IPS-18c (cell line): ENCODE measurements around the gene PPIP5K2.
"Not testable (repeated sequence)": the region's sequence is repeated elsewhere in the genome, so short reads cannot be mapped to it uniquely, and the experiment has no call there.

Experiments
- H3K4me3 ChIP-seq: 2 replicates; pipeline ENCODE4 v1.7.0; 2013; ENCODE audit warnings: low read depth, mild to moderate bottlenecking, low read length, moderate library complexity; ENCODE audit not compliant: insufficient read depth
- H3K9me3 ChIP-seq: one replicate; pipeline ENCODE4 v1.6.1; 2013; ENCODE audit warnings: mild to moderate bottlenecking, low read length, moderate library complexity; ENCODE audit not compliant: control insufficient read depth, insufficient read depth

The PPIP5K2 gene

DNA sequence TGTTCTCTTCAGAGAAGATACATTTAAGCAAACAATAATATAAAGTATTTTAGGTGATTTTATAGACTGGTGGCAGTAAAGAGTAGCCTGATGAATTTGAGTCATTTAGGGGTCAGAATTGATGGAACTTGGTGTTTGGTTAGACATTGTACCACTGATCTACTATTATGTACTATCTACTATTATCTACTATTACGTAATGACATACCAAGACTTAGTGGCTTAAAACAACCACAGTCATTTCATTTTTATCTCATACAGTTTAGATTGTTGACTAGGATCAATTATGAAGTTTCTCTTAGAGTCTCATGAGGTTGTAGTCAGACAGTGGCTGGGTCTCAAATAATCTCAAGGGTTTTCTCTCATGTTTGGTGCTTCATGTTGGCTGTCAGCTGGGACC lies 54.0 kb downstream of the PPIP5K2 start:
- Histone ChIP-seq H3K4me3 (no peak overlapping the region), H3K9me3 (no peaks in the 10 kb centered on the region)

- Histone ChIP-seq H3K9me3 (no peaks in the 10 kb centered on the region), H3K4me3 (no peak overlapping the region)
These were observed 57.4 kb downstream of the PPIP5K2 start for GRCh38 chr5:103177543-103177942.

- Histone ChIP-seq H3K4me3 (no peak overlapping the region), H3K9me3 (no peaks in the 10 kb centered on the region)
These were observed 58.1 kb downstream of the PPIP5K2 start for GRCh38 chr5:103178167-103178566.

- Histone ChIP-seq H3K9me3 (no peaks in the 10 kb centered on the region), H3K4me3 (no peak overlapping the region)
These were observed 66.1 kb downstream of the PPIP5K2 start for GRCh38 chr5:103186152-103186551.

GRCh38 chr5:103188436-103188835 lies 68.3 kb downstream of the PPIP5K2 start:
- Histone ChIP-seq H3K4me3 (no peak overlapping the region), H3K9me3 (no peaks in the 10 kb centered on the region)

DNA sequence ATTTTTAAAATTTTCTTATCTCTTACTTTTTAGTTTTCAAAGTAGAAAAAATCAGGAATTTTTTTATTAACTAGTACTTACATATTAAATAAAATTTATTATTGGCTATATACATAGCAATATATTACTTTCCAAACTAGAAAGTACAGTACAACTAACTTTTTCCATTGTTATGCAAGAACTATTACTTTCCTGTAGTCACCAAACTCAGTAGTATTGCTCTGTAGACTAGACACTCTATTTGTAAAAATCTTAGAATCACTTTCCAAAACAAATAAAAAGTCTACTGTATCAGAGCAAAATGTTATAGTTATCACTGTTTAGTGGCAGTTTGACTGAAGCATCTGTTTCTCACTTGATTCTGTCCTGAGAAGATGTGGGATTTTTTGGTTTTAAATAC lies 83.1 kb downstream of the PPIP5K2 start:
- Histone ChIP-seq H3K4me3 (no peak overlapping the region), H3K9me3 (no peaks in the 10 kb centered on the region)

DNA sequence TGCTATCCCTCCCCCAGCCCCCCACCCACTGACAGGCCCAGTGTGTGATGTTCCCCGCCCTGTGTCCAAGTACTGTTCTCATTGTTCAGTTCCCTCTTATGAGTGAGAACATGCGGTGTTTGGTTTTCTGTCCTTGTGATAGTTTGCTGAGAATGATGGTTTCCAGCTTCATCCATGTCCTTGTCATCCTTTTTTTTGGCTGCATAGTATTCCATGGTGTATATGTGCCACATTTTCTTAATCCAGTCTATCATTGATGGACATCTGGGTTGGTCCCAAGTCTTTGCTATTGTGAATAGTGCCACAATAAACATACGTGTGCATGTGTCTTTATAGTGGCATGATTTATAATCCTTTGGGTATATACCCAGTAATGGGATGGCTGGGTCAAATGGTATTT lies 84.9 kb downstream of the PPIP5K2 start:
- H3K9me3 ChIP-seq = not testable (repeated sequence)

DNA sequence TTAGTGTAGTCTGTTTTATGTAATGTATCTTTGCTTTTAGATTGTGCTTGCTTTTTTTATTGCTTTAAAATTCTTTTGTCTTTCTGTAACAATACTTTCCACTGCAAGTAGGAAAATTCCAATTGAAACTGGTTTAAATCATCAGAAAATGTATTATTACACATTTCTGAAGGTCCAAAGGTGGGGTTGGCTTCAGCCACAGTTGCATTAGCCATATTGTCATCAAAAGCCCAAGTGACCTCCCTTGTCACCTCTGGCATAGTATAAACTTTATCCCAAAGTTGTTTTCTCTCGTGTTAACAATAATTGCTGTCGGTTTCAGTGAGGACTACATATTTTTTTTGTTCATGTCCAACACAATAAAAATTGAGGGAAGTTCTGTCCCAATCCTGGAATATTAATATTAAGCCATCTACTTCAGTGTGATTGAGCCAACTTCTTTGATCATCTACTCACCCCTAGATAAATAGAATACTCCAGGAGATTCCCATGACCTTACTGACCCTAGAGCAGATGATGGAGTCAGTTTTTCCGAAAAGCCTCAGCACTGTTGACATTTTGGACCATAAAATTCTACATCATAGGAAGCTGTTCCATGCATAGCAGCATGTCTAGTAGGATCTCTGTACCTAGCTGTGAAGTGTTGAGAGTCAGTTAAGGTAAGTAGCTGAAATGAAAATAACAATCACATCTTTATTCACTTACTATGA lies 86.0 kb downstream of the PPIP5K2 start:
- H3K4me3 ChIP-seq = no peak overlapping the region
- no peaks in the 10 kb centered on the region for H3K9me3 ChIP-seq

More for the DNA sequence above, 84.9 kb downstream of the PPIP5K2 start:
- H3K4me3 ChIP-seq = not testable (repeated sequence)

DNA sequence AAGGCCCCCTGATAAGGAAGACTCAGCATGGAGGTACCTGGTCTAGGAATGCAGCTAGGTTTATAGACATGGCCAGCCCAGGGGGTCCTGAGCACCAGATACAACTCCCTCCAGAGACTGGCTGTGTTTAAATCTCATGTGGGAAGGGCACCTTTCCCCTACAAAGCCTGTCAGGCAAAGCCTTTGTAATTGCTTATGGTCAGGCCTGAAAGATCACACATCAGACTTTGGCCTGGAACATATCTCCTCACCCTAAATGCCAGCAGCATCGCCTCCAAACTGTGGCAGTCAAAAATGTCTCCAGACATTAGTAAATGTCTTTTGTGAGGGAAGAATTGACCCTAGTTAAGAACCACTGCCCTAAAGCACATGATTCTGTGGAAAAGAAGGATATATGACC lies 86.9 kb downstream of the PPIP5K2 start:
- no peak overlapping the region for H3K4me3 ChIP-seq

DNA sequence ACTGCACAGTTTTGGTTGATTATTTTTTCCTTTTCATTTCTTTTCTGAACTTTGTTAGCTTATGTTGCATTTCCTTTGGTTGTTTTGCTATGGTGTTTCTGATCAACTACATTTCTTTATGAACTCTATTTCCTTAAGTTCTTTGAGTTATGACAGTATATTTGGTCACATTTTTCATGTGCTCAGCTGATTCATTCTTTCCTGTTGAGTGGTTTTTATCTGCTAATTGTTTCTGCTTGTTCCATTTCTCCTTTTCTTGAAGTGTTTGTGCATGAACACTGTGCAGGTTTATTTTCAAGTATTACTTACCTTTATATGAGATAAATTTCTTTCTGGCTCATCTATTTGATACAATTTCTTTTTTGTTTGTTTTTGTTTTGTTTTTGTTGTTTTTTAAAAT lies 87.6 kb downstream of the PPIP5K2 start:
- no peaks in the 10 kb centered on the region for H3K9me3 ChIP-seq
- H3K4me3 ChIP-seq = no peak overlapping the region

More for the DNA sequence above, 86.9 kb downstream of the PPIP5K2 start:
- no peaks in the 10 kb centered on the region for H3K9me3 ChIP-seq

GRCh38 chr5:103208460-103208859 lies 88.4 kb downstream of the PPIP5K2 start:
- H3K4me3 ChIP-seq = no peak overlapping the region
- H3K9me3 ChIP-seq = no peaks in the 10 kb centered on the region

GRCh38 chr5:103209065-103209464 lies 89.0 kb downstream of the PPIP5K2 start:
- Histone ChIP-seq H3K9me3 (no peaks in the 10 kb centered on the region), H3K4me3 (no peak overlapping the region)

GRCh38 chr5:103210952-103211351 lies 90.9 kb downstream of the PPIP5K2 start:
- no peak overlapping the region for H3K4me3 ChIP-seq
- no peaks in the 10 kb centered on the region for H3K9me3 ChIP-seq

DNA sequence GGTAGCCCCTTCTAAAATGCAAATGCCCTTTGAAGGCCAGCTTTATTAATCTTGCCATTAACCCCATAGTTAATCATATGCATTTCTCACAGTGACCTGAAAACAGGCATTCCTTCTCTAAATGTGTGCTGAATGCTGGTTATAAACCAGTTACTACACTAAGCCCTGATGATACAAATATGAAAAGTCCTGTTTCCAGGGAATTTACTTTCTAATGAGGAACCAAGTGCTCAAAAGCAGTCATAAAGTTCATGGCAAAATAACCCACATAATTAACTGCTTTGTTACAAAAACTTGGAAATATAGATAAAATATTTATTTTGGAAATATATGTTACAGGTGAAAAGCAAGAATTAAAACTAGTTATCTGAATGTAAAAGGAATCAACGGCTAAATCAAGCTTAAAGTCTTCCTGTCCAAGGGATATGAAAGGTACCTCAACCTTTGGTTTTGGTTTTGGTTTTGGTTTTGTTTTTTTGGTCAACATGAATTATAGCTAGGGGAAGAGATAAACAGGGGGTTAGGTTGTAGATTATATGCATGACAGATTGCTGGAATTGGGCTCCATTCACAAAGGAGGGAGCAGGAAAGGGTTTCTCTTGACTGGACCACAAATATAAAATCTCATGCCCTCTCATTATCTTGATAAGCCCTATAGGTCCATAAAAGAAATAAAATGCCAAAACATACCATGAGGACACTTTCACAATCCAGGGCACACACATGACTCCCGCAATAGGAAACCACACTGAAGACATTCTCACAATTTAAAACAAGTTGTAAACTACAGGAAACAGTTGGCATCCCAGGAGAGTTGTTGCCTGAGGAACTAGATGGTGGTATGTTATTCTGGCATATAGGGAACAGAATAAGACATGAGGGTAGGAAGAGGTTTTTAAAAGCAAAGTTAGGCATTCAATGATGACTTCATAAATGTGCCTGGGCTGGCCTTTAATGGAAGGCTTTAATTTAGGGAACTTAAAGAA lies 91.8 kb downstream of the PPIP5K2 start:
- Histone ChIP-seq H3K4me3 (no peak overlapping the region), H3K9me3 (no peaks in the 10 kb centered on the region)

- Histone ChIP-seq H3K9me3 (no peaks in the 10 kb centered on the region), H3K4me3 (no peak overlapping the region)
These were observed 96.0 kb downstream of the PPIP5K2 start for GRCh38 chr5:103216137-103216536.

DNA sequence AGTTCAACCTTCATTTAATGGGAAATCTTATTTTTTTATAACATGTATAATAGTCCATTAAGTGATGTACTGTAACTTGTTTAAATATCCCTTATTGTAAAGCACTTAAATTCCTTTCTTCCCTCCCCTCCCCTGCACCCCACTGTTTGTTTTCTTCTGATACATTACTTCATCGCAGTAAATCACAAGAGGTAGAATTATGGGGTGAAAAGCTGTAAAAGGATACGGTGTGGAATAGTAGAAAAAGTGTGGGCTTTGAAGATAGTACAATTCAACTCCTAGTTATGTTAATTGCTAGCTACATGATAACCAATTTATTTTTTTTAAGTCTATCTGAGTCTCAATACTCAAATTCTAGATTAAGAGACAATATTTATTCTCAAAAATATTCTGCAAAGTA lies 96.6 kb downstream of the PPIP5K2 start:
- Histone ChIP-seq H3K9me3 (no peaks in the 10 kb centered on the region), H3K4me3 (no peak overlapping the region)

- no peaks in the 10 kb centered on the region for H3K9me3 ChIP-seq
- no peak overlapping the region for H3K4me3 ChIP-seq
These were observed 97.0 kb downstream of the PPIP5K2 start for GRCh38 chr5:103217101-103217500.

- Histone ChIP-seq H3K9me3 (no peaks in the 10 kb centered on the region), H3K4me3 (no peak overlapping the region)
These were observed 98.1 kb downstream of the PPIP5K2 start for GRCh38 chr5:103218164-103218563.
